LoVo (cell line): ENCODE measurements around the gene ANXA8.

Source experiments
- DNase-seq: peaks from one replicate; pipeline ENCODE4 v3.0.0-alpha.2; 2016; ENCODE audit warnings: low spot score

ANXA8 gene

GRCh38 chr10:47447209-47447608 lies 36.7 kb downstream of the ANXA8 start:
- DNase-seq = no peak

GRCh38 chr10:47445720-47446119 lies 38.2 kb downstream of the ANXA8 start:
- no peak for DNase-seq

- no peak for DNase-seq
Measured at GRCh38 chr10:47444047-47444446, 39.9 kb downstream of the ANXA8 start.

GRCh38 chr10:47443145-47443544 lies 40.8 kb downstream of the ANXA8 start:
- DNase-seq = no peak

GRCh38 chr10:47442351-47442750 lies 41.6 kb downstream of the ANXA8 start:
- DNase-seq = no peak

- DNase-seq = no peak
Measured at GRCh38 chr10:47441938-47442337, 42.0 kb downstream of the ANXA8 start.

- DNase-seq = no peak
Measured at GRCh38 chr10:47440207-47440606, 43.7 kb downstream of the ANXA8 start.

- DNase-seq = peak; percentile 74
Measured at GRCh38 chr10:47438857-47439474, 44.9 kb downstream of the ANXA8 start.

GRCh38 chr10:47435081-47435480 lies 48.8 kb downstream of the ANXA8 start:
- DNase-seq = no peak

GRCh38 chr10:47425813-47426419 lies 58.0 kb downstream of the ANXA8 start:
- DNase-seq = no peak

- DNase-seq = no peak
Measured at GRCh38 chr10:47424231-47424630, 59.7 kb downstream of the ANXA8 start.

GRCh38 chr10:47423476-47423875 lies 60.4 kb downstream of the ANXA8 start:
- no peak for DNase-seq

- no peak for DNase-seq
Measured at GRCh38 chr10:47421057-47421952, 62.6 kb downstream of the ANXA8 start.

GRCh38 chr10:47420305-47421056 lies 63.4 kb downstream of the ANXA8 start:
- DNase-seq = no peak

GRCh38 chr10:47419421-47419820 lies 64.5 kb downstream of the ANXA8 start:
- DNase-seq = no peak

- DNase-seq = no peak
Measured at GRCh38 chr10:47418966-47419365, 64.9 kb downstream of the ANXA8 start.

- DNase-seq = no peak
Measured at GRCh38 chr10:47418321-47418720, 65.6 kb downstream of the ANXA8 start.
